GM23338 (cell line): ENCODE measurements around the gene ADCY6. TPM values are rescaled to one million over a fixed set of nuclear protein-coding genes. Genes with fewer than 3 reads are reported as not detected.

Experiments used
- ATAC-seq: fragments of 200-7000 bp; cut with Tn5 transposase; 3 replicates; pipeline ENCODE4 v1.9.1; 2020
- DNase-seq: peaks from one replicate; pipeline ENCODE4 v3.0.0-alpha.2; 2015; ENCODE audit warnings: low spot score
- H2AFZ ChIP-seq: fragments of 200-600 bp; sonication (generic); 2 replicates; pipeline ENCODE4 v1.8.0; 2016; ENCODE audit warnings: antibody characterized with exemption, mild to moderate bottlenecking, moderate library complexity
- H3F3A ChIP-seq: fragments of 200-600 bp; sonication (generic); replicated peaks from 2 replicates; pipeline ENCODE4 v1.8.0; 2017; ENCODE audit warnings: antibody characterized with exemption, mixed run types, low read depth
- H3K27ac ChIP-seq: fragments of 200-600 bp; sonication (generic); 2 replicates; pipeline ENCODE4 v1.6.1; 2016; ENCODE audit warnings: low read depth
- H3K27me3 ChIP-seq: fragments of 200-600 bp; sonication (generic); 2 replicates; pipeline ENCODE4 v1.8.0; 2016; ENCODE audit warnings: mild to moderate bottlenecking, mixed run types, moderate library complexity; ENCODE audit not compliant: insufficient read depth
- H3K36me3 ChIP-seq: fragments of 200-600 bp; sonication (generic); 2 replicates; pipeline ENCODE4 v1.8.0; 2016; ENCODE audit warnings: mild to moderate bottlenecking; ENCODE audit not compliant: insufficient read depth
- H3K4me1 ChIP-seq: fragments of 200-600 bp; sonication (generic); 2 replicates; pipeline ENCODE4 v1.8.0; 2016; ENCODE audit warnings: mild to moderate bottlenecking, moderate library complexity; ENCODE audit not compliant: insufficient read depth
- H3K4me2 ChIP-seq: fragments of 200-600 bp; sonication (generic); 2 replicates; pipeline ENCODE4 v1.7.1; 2017; ENCODE audit warnings: mixed run types
- H3K4me3 ChIP-seq: fragments of 200-600 bp; sonication (generic); 2 replicates; pipeline ENCODE4 v1.6.1; 2016; ENCODE audit warnings: mixed run types
- H3K79me2 ChIP-seq: fragments of 200-600 bp; sonication (generic); replicated peaks from 2 replicates; pipeline ENCODE4 v1.8.0; 2017; ENCODE audit warnings: mild to moderate bottlenecking; ENCODE audit not compliant: insufficient read depth
- H3K9me2 ChIP-seq: fragments of 200-600 bp; sonication (generic); 2 replicates; pipeline ENCODE4 v1.8.0; 2017; ENCODE audit not compliant: insufficient read depth
- H4K20me1 ChIP-seq: fragments of 200-600 bp; sonication (generic); replicated peaks from 2 replicates; pipeline ENCODE4 v1.8.0; 2017; ENCODE audit warnings: mild to moderate bottlenecking; ENCODE audit not compliant: insufficient read depth
- H3K27ac Mint-ChIP-seq: 2 replicates; pipeline ENCODE4 v1.8.0; 2020; ENCODE audit warnings: inconsistent platforms, mild to moderate bottlenecking, moderate library complexity, mixed read lengths
- H3K27me3 Mint-ChIP-seq: 3 replicates; pipeline ENCODE4 v1.8.0; 2022; ENCODE audit warnings: low read depth, mild to moderate bottlenecking, moderate library complexity, mixed read lengths, inconsistent platforms; ENCODE audit not compliant: insufficient read depth, poor library complexity
- H3K36me3 Mint-ChIP-seq: 3 replicates; pipeline ENCODE4 v1.8.0; 2021; ENCODE audit warnings: low read depth, mild to moderate bottlenecking, inconsistent platforms, moderate library complexity, mixed read lengths
- H3K4me1 Mint-ChIP-seq: 3 replicates; pipeline ENCODE4 v1.8.0; 2020; ENCODE audit warnings: mild to moderate bottlenecking, inconsistent platforms, mixed read lengths
- H3K4me3 Mint-ChIP-seq: 3 replicates; pipeline ENCODE4 v1.8.0; 2021; ENCODE audit warnings: moderate library complexity, mild to moderate bottlenecking, inconsistent platforms, mixed read lengths
- H3K9me3 Mint-ChIP-seq: 3 replicates; pipeline ENCODE4 v1.8.0; 2020; ENCODE audit warnings: moderate library complexity, mild to moderate bottlenecking, inconsistent platforms, mixed read lengths
- CTCF ChIP-seq, 2 experiments: fragments of 200-600 bp in 1 of 2; sonication (generic) in 1 of 2; conservative IDR thresholded peaks; 2 replicates each; pipeline versions ENCODE4 v1.5.1 to v1.6.1; 2016 to 2017; ENCODE audit warnings: antibody characterized with exemption in 2 of 2, low read depth in 2 of 2, mild to moderate bottlenecking in 2 of 2, moderate library complexity in 1 of 2
- EZH2 ChIP-seq: fragments of 200-600 bp; sonication (generic); IDR thresholded peaks from one replicate; pipeline ENCODE4 v1.8.0; 2017; ENCODE audit warnings: antibody characterized with exemption, mild to moderate bottlenecking, low read depth; ENCODE audit not compliant: unreplicated experiment
- NANOG ChIP-seq: IDR thresholded peaks from 2 replicates; pipeline ENCODE4 v1.6.1; 2016; ENCODE audit warnings: antibody characterized with exemption, borderline replicate concordance
- POLR2AphosphoS5 ChIP-seq: IDR thresholded peaks from 2 replicates; pipeline ENCODE4 v1.6.1; 2016; ENCODE audit warnings: antibody characterized with exemption, low read depth
- polyA plus RNA-seq: library from polyadenylated mRNA; unstranded; fragments of >200 nt; fragmentation: Nextera tagmentation; extraction: Ambion mirVana; gene quantifications from 2 replicates; pipeline ENCODE4 v1.2.1, GENCODE V29; 2016
- total RNA-seq: library from RNA; depleted of rRNA; stranded (reverse); fragments of >200 nt; shearing (Covaris generic); gene quantifications from 2 replicates; pipeline ENCODE4 v1.2.3, GENCODE V29; 2014
- TF ChIP-seq, protein P1 (sequence below): fragments of 250-450 bp; sonication (Bioruptor Pico); IDR thresholded peaks from 2 replicates; pipeline ENCODE4 v1.5.0; 2020; ENCODE audit warnings: mild to moderate bottlenecking, moderate library complexity

Gene ADCY6
- total and polyA plus RNA-seq, 2 experiments from 2014 or later = 1.0 to 16.5 TPM

- no peak overlapping the region for H3K27ac ChIP-seq
- TF ChIP-seq, protein P1, sequence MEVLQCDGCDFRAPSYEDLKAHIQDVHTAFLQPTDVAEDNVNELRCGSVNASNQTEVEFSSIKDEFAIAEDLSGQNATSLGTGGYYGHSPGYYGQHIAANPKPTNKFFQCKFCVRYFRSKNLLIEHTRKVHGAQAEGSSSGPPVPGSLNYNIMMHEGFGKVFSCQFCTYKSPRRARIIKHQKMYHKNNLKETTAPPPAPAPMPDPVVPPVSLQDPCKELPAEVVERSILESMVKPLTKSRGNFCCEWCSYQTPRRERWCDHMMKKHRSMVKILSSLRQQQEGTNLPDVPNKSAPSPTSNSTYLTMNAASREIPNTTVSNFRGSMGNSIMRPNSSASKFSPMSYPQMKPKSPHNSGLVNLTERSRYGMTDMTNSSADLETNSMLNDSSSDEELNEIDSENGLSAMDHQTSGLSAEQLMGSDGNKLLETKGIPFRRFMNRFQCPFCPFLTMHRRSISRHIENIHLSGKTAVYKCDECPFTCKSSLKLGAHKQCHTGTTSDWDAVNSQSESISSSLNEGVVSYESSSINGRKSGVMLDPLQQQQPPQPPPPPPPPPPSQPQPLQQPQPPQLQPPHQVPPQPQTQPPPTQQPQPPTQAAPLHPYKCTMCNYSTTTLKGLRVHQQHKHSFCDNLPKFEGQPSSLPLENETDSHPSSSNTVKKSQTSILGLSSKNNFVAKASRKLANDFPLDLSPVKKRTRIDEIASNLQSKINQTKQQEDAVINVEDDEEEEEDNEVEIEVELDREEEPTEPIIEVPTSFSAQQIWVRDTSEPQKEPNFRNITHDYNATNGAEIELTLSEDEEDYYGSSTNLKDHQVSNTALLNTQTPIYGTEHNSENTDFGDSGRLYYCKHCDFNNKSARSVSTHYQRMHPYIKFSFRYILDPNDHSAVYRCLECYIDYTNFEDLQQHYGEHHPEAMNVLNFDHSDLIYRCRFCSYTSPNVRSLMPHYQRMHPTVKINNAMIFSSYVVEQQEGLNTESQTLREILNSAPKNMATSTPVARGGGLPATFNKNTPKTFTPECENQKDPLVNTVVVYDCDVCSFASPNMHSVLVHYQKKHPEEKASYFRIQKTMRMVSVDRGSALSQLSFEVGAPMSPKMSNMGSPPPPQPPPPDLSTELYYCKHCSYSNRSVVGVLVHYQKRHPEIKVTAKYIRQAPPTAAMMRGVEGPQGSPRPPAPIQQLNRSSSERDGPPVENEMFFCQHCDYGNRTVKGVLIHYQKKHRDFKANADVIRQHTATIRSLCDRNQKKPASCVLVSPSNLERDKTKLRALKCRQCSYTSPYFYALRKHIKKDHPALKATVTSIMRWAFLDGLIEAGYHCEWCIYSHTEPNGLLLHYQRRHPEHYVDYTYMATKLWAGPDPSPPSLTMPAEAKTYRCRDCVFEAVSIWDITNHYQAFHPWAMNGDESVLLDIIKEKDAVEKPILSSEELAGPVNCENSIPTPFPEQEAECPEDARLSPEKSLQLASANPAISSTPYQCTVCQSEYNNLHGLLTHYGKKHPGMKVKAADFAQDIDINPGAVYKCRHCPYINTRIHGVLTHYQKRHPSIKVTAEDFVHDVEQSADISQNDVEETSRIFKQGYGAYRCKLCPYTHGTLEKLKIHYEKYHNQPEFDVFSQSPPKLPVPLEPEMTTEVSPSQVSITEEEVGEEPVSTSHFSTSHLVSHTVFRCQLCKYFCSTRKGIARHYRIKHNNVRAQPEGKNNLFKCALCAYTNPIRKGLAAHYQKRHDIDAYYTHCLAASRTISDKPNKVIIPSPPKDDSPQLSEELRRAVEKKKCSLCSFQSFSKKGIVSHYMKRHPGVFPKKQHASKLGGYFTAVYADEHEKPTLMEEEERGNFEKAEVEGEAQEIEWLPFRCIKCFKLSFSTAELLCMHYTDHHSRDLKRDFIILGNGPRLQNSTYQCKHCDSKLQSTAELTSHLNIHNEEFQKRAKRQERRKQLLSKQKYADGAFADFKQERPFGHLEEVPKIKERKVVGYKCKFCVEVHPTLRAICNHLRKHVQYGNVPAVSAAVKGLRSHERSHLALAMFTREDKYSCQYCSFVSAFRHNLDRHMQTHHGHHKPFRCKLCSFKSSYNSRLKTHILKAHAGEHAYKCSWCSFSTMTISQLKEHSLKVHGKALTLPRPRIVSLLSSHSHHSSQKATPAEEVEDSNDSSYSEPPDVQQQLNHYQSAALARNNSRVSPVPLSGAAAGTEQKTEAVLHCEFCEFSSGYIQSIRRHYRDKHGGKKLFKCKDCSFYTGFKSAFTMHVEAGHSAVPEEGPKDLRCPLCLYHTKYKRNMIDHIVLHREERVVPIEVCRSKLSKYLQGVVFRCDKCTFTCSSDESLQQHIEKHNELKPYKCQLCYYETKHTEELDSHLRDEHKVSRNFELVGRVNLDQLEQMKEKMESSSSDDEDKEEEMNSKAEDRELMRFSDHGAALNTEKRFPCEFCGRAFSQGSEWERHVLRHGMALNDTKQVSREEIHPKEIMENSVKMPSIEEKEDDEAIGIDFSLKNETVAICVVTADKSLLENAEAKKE (CRISPR knock-in tag) = no peak
These were observed 27.4 kb upstream of the ADCY6 start for GRCh38 chr12:48816143-48816854.

DNA sequence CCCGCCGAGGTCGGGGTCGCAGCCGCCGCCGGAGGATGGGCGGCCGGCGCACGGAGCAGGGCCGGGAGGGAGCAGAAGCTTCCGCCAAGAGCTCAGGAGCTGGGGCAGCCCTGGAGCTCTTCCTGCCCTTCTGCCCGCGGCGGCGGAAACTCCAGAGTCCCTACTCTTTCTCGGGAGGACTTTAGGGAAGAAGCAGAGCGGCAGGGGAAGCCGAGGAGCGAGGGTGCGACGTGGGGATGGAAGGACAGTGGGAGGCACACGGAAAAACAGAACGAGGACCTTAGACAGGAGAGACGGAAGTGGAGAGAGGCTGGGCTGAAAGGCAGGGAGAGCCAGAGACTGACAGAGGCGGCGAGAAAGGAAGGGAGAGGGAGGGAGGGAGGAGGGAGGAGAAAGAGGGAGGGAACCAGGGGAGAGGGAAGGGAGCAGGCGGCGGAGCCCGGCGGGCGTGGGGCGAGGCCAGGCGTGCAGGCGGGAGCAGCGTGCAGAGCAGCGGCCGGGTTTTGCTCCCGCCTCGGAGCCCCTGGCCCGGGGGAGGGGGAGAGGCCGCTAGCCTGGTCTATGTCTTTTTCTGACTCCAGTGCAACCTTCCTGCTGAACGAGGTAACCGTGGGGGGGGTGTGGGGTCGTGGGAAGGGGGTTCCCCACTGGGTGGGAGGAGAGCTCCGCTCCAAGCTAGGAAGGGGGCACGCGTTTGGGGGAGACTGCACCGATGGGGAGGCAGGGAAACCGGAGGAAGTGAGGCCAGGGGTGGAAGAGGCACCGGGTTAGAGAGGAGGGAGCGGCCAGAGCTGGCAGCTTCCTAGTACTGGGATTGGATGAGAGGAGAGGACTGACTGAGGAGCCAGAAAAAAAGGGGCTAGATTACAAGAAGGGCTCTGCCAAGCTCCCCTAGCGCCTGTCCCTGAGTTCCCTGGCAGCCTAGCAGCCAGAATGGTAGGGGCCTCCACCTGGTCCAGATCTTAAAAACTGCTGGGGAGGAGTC, 26.5 kb upstream of the ADCY6 start:
- ATAC-seq (peak; percentile 23), DNase-seq (peak; percentile 90)
- Mint-ChIP-seq H3K36me3 (no peaks in the 10 kb centered on the region), H3K9me3 (no peaks in the 10 kb centered on the region), H3K4me3 (peak overlapping the region; percentile 93), H3K4me1 (peaks cover 50% of the 10 kb centered on the region), H3K27me3 (peaks cover 73% of the 10 kb centered on the region), H3K27ac (no peak overlapping the region)
- H3K4me3 ChIP-seq = peak overlapping the region; percentile 97
- H3K4me2 ChIP-seq = peak overlapping the region; percentile 97
- H3K27me3 ChIP-seq = peaks cover 91% of the 10 kb centered on the region
- H3K36me3 ChIP-seq = no peaks in the 10 kb centered on the region
- H3K4me1 ChIP-seq = peaks cover 21% of the 10 kb centered on the region; the same call in 1 of the 2 replicates
- H3K79me2 ChIP-seq = no peaks in the 10 kb centered on the region
- no peak overlapping the region for H3K27ac ChIP-seq
- peak overlapping the region; percentile 99 for H2AFZ ChIP-seq
- H4K20me1 ChIP-seq = no peaks in the 10 kb centered on the region; the same call in 1 of the 2 replicates
- H3F3A ChIP-seq = no peaks in the 10 kb centered on the region; the same call in 1 of the 2 replicates
- no peaks in the 10 kb centered on the region for H3K9me2 ChIP-seq
- no peak for TF ChIP-seq POLR2AphosphoS5
- TF ChIP-seq NANOG = no peak
- peak; percentile 48 for TF ChIP-seq EZH2
- TF ChIP-seq CTCF (conservative IDR thresholded peaks at IDR 0.05; ENCODE audit: low read depth in 2 of 2) = no peak

More at GRCh38 chr12:48816143-48816854, 27.4 kb upstream of the ADCY6 start:
- Mint-ChIP-seq H3K4me1 (peaks cover 44% of the 10 kb centered on the region), H3K4me3 (peak overlapping the region; percentile 93), H3K27ac (no peak overlapping the region), H3K9me3 (no peaks in the 10 kb centered on the region), H3K27me3 (peaks cover 67% of the 10 kb centered on the region), H3K36me3 (no peaks in the 10 kb centered on the region)
- Histone ChIP-seq H3K9me2 (no peaks in the 10 kb centered on the region), H4K20me1 (no peaks in the 10 kb centered on the region; the same call in 1 of the 2 replicates), H3K27me3 (peaks cover 93% of the 10 kb centered on the region), H3K4me2 (peak overlapping the region; percentile 97), H3K4me1 (peaks cover 21% of the 10 kb centered on the region; the same call in 1 of the 2 replicates), H2AFZ (no peak overlapping the region; the same call in 1 of the 2 replicates), H3K36me3 (no peaks in the 10 kb centered on the region), H3K4me3 (peak overlapping the region; percentile 97), H3K79me2 (no peaks in the 10 kb centered on the region), H3F3A (no peaks in the 10 kb centered on the region; the same call in 1 of the 2 replicates)
- DNase-seq = no peak
- ATAC-seq = no peak
